Esophagus squamous epithelium (tissue), 4 donors: ENCODE measurements around the gene IL1RAPL2.

Experiments used
- POLR2A ChIP-seq, 4 donors: fragments of 450-650 bp; IDR thresholded peaks; one replicate each; pipeline ENCODE4 v1.6.1; 2017; ENCODE audit warnings: antibody characterized with exemption in 4 of 4, mild to moderate bottlenecking in 4 of 4, moderate library complexity in 3 of 4
- TF ChIP-seq, protein P1 (sequence below), 6 experiments: fragments of 450-650 bp in 4 of 6; fragments of 200-600 bp in 2 of 6; sonication (generic) in 2 of 6; IDR thresholded peaks; one replicate each; pipeline ENCODE4 v1.5.1; 2016 to 2019; ENCODE audit warnings: antibody characterized with exemption in 6 of 6, mild to moderate bottlenecking in 4 of 6, moderate library complexity in 4 of 6

DNA sequence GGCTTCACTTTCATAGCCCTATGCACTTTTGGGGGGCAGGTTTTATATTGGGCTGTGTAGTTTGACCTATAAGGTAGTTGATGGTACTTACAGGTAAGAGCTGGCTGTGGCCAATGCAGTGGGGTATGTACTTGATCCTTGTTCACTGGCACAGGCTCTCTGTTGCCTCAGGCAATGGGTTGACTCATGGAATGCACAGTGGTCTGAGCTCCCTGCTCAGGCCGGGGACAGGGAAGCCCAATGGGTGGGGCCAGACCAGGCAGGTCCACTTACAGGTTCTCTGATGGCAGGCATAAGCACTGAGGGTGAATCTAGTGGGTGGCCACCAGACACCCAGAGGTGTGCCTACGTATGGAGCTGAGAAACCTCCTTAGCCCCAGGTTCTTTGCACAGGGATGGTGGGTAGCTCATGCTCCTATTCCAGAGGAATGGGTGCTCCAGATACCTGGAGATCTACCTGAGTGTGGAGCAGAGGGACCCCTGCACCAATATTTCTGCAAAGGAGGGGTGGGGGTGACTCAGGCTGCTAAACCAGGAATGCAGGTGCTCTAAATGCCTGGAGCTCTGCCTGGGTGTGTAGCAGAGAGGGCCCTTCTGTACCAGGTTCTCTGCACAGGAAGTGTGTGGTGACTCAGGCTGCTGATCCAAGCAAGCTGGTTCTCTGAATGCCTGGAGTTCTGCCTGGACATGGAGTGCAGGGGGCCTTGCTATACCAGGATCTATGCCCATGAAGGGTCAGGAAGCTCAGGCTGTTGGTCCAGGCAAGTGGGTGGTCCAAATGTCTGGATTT is 52.3 kb downstream of the IL1RAPL2 start:
- TF ChIP-seq, protein P1, sequence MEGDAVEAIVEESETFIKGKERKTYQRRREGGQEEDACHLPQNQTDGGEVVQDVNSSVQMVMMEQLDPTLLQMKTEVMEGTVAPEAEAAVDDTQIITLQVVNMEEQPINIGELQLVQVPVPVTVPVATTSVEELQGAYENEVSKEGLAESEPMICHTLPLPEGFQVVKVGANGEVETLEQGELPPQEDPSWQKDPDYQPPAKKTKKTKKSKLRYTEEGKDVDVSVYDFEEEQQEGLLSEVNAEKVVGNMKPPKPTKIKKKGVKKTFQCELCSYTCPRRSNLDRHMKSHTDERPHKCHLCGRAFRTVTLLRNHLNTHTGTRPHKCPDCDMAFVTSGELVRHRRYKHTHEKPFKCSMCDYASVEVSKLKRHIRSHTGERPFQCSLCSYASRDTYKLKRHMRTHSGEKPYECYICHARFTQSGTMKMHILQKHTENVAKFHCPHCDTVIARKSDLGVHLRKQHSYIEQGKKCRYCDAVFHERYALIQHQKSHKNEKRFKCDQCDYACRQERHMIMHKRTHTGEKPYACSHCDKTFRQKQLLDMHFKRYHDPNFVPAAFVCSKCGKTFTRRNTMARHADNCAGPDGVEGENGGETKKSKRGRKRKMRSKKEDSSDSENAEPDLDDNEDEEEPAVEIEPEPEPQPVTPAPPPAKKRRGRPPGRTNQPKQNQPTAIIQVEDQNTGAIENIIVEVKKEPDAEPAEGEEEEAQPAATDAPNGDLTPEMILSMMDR (IDR thresholded peaks at IDR 0.05) = no peak
- no peak for TF ChIP-seq POLR2A (IDR thresholded peaks at IDR 0.05)
